OCI-LY3 (cell line): Measurements from ENCODE around the gene ERVFRD-1.

Source experiments
- CTCF ChIP-seq: fragments of 200-600, 300-600 bp; sonication (generic); IDR thresholded peaks from 2 replicates; pipeline ENCODE4 v1.5.1; 2014; ENCODE audit warnings: antibody characterized with exemption, low read length, low read depth
- EZH2phosphoT487 ChIP-seq: fragments of 200-600 bp; shearing (Covaris generic); IDR thresholded peaks from 2 replicates; pipeline ENCODE4 v1.6.1; 2018; ENCODE audit warnings: antibody characterized with exemption, mixed run types, low read depth

DNA sequence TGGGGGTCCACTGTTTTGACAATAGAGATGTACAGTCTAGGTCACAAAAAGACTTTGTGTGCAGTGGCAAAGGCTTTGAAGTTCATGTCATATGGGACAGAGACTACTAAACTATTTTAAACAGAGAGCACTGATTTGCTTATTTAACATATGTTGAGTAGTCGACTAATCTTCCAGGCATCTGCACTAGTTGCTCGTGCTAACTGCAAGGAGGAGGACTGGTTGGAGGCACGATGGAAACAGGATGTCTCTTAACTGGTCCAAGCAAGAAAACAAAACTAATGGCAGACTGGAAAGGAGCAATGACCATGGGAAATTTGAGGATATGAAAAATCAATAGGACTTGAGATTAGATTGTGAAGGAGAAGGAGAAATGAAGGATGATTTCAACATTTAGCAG lies 28.5 kb upstream of the ERVFRD-1 start:
- TF ChIP-seq CTCF (no peak), EZH2phosphoT487 (no peak)
